HG03575 (cell line): ENCODE data around the gene BAIAP2.
"Not testable (repeated sequence)": the region's sequence is repeated elsewhere in the genome, so short reads cannot be mapped to it uniquely, and the experiment has no call there.

Experiments used
- ATAC-seq: cut with Tn5 transposase; IDR thresholded peaks from one replicate; pipeline ENCODE4 v1.9.1; 2021; ENCODE audit not compliant: unreplicated experiment, insufficient number of reproducible peaks, low FRiP score; ENCODE audit errors: extremely low read depth

Gene BAIAP2

DNA sequence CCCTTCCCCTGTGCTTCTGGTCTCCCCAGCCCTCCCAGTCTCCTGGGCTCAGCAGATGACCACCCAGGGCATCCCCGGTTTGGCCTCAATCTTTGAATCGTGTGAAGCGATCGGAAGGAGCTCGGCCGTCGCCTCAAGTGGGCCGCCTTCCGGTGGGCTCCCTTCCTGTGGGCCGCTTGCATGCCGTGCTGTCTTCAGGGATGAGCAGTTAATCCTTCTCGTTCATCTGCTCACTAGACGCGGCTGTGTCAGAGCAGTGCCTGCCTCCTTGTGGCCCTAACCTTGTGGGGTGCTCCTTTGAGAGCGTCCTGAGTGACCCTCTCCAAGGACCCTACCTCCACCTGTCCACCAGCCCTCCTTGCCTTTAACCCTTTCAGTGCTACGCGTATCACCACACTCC lies 40.4 kb downstream of the BAIAP2 start:
- ATAC-seq, result no peak

DNA sequence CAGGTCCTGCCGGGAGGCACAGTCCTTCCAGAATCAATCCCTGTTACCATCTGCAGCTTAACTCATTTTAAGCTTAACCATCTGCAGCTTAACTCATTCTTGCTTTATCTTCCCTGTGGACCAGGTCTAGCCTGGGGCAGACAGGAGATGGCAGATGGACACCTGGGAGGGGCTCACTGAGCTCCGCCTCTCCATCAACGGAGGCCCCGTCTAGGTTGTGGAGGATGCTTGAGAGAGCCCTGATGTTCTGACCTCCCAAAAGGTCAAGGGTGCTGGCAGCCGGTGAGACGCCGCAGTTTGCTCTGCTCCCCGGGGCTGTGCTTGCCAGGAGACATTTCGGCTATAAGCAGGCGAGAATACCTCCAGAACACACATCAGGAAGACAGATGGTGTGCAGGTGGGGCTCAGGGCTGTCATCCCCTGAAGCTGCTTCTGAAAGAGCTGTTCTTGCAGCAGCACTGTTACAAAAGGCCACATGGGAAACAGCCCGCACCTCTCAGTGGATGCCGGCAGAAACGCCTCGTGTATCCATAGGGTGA lies 41.3 kb downstream of the BAIAP2 start:
- no peak for ATAC-seq

DNA sequence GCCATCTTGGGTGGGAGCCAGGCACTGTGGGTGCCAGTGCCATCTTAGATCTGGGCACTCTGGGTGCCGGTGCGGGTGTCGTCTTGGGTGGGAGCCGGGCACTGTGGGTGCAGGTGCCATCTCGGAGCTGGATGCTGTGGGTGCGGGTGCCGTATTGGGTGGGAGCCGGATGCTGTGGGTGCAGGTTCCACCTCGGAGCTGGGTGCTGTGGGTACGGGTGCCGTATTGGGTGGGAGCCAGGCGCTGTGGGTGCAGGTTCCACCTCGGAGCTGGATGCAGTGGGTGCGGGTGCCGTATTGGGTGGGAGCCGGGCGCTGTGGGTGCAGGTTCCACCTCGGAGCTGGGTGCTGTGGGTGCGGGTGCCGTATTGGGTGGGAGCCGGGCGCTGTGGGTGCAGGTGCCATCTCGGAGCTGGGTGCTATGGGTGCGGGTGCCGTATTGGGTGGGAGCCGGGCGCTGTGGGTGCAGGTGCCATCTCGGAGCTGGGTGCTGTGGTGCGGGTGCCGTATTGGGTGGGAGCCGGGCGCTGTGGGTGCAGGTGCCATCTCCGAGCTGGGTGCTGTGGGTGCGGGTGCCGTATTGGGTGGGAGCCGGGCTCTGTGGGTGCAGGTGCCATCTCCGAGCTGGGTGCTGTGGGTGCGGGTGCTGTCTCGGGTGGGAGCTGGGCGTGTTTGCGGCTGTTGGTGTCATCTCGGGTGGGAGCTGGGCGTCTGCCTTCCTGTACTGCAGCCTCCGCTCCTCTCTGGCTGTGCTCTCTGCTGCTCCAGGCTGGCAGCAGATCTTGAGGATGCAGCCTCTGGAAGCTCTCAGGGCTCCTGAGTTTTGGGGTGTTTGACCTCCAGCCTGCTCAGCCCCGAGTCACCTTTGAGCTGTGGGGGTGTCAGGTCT lies 43.3 kb downstream of the BAIAP2 start:
- not testable (repeated sequence) for ATAC-seq

DNA sequence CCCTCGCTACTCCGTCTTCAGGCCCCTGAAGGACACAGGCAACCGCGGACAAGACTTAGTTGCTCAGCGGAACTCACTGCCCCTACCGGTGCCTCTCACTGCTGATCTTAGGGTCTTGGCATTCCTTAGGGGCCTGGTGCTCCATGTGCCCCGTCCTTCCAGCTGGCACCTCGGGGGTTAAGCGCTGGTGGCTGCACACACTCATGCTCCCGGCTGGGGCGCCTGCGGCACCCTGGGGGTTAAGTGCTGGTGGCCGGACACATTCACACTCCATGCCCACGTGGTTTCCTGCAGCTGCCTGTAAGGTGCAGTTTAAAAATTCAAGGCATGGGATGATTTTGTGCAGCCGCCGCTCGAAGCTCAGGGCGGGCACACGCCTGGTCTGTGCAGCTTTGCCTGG lies 45.1 kb downstream of the BAIAP2 start:
- ATAC-seq, result no peak

DNA sequence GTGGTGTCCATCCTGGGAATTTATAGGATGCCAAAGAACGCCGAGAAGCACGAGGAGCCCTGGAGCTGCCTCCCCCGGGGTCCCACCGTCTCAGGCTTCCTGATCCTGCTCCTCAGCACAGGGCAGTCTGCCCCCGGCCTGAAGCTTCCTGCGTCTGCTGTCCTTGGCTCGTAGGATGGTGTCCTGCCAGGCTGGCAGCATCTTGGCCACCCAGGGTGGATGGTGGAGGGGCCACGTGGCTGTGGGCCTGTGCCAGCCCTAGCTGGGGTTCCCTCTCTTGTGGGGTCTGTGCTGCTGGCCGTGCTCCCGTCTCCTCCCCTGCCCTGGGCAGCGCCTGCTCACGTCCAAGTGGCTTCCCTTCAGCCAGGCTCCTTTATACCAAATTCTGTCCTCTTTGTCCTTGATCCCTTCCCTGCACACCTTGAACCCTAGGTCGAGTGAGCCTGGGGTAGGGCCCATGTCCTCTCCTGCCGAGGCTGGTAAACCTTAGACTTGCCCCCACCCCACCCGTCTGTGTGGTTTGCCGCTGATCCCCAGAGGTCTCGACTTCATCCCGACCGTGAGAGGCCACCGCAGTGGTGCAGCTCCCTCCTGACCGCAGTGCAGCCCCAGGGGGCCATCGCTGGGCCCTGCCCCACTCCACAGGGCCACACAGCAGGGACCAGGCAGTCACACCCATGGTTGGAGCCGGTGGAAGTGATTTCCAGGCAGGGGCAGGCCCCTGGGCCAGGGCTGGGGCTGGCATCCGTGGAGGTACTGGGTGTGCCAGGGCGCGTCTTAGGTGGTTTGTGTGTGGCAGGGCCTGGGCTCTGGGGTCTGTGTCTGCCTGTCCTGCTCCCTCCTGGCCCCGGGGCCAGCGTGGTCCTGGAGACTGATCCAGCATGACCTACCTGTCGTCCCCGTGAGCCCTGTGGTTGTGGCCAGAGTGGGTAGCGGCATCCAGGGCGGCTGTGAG lies 46.5 kb downstream of the BAIAP2 start:
- no peak for ATAC-seq

DNA sequence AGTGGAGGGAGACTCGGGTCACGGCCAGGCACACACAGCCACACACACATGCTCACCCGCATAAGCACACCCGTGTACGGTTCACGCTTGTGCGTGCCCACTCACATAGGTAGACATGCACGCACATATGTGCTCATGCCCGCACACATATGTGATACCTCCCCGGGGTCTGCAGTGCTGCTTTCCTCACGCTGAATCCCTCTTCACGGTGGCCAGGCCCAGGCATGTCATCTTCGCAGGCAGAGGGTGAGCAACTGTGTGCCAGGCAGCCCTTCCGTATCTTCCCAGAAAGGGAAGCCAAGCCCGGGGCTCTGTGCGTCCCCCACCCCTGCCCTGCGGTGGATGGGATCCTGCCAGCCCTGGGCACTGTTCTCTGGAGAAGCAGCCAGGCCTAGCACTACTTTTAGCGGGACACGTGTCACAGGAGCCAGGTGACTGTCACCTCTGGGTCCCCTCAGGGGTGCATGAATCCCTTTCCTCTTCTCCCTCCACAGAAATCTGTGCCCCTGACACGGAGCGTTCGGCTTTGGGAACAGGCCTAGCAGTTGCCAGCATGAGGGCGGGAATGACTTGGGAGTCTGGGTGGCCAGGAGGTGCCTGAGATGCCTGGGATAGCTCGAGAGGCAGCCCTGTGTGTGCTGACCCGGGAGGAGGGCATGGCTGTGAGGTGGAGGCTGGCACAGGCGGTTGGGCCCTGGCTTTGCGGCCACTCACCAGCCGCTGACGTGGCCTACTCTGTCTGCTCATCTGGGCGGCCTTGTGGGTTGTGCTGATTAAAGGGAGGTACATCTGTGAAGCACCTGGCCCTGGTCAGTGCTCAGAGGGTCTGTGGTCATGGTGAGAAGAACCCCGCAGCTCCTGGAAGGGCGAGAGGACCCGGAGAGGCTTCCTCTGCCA lies 47.5 kb downstream of the BAIAP2 start:
- no peak for ATAC-seq

DNA sequence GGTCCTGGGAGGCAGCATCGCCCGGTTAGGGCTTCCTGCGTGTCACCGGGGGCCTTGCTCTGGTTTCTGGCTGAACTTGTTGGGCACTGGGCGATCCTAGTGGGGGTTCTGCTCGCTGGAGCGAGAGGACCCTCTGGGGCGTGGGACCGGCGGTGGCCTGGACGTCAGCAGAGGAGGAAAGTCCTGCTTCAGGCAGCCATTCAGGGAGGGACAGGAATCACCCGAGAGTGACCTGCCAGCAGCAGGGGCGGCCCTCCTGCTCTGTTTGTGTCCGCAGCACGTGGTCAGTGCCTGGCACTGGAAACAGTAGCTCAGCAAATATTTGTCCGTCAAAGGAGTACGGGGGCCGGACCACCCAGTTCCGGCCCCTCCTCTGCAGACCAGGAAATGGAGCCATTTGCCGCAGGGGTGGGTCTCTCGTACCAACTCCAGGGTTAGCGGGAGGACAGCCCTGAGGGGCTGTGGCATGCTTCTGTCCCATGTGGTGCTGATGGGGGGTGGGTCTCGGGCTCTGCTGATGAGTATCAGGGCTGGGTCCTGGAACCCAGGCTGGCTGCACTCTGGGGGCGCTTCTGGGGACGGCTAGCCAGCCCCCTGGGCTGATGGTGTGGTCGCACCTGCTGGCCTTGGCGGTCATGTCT lies 48.3 kb downstream of the BAIAP2 start:
- ATAC-seq, result no peak

DNA sequence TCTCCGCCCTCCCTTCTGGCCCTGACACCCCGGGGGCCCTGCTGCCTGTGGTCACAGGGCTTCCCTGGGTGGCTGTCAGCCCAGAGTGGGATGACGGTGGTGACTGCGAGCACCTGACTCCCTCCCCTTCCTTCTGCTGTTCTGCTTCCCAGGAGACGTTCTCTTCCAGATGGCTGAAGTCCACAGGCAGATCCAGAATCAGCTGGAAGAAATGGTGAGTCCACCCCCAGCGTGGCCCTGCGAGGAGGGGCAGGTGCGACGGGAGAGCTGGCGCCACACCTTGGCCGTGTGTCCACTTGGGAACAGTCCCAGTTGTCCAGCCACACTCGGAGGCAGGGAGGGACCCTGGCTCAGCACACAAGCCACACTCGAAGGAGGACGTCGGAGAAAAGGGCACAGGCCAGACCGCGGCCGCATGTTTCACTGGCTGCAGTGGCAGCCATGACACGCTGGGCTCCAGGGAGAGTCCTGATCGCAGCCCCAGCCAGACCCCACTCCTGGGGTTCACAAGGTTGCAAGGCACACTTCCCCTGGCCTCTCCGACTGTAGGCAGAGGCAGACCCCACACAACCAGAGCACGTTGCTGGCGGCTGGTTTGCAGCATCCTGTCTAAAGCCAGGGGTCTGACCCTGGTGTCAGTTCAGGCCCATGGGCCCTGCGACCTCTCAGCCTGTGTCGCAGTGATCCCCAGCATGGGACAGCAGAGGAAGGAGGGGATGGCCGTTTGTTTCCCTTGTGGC lies 49.9 kb downstream of the BAIAP2 start:
- no peak for ATAC-seq

DNA sequence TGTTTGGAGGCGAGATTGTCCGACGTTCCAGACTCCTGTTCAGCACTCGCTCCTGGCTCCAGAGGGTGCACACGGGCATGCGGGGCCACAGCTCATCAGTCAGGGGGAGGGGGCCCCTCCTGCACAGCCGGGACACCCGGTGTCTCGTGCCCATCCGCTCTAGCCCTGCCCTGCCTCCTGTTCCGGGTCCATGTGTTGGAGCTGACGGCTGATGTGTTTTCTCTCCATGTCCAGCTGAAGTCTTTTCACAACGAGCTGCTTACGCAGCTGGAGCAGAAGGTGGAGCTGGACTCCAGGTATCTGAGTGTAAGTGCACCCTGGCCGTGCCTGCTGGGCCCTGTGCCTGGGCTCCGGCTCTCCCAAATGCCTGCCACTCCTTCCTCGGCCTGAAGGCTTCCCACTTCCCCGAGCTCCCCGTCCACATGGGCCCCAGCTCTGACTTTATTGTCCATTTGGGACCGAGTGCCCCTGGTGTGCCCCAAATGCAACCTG lies 50.5 kb downstream of the BAIAP2 start:
- ATAC-seq, result no peak

DNA sequence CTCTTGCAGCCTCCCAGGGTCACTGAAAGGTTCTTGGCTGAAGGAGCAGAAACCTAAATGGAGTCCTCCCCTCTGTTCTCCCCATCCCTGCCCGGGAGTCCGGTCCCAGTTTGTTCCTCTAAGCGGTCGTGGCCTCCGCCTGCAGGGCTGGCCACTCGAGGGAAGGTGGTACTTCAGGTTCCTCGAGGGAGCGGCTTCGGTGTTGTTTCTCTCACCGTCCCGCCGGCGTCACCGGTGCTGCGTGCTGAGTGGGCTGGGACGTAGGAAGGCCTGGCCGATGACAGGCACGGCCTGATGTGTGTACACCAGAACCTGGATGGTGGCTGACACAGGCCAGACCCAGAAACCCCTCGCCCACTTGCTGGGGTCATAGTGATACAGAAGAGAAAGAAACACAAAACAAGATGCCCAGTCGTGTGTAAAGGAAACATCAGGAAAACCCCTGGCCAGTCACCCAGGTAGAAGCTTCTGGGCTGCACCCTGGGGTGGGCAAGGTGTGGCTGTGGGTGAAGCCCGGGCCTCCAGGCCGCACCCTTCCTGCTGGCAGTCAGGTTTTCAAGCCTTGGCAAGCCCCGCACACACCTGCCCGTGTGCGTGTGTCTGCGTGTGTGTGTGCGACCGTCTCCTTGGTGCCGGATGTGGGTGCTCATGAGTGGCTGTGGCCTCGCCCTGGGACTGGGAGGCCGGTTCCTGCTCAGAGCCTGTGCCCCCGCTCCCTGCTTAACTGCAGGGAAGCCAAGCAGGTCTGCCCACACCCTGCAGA lies 52.0 kb downstream of the BAIAP2 start:
- ATAC-seq, result no peak

DNA sequence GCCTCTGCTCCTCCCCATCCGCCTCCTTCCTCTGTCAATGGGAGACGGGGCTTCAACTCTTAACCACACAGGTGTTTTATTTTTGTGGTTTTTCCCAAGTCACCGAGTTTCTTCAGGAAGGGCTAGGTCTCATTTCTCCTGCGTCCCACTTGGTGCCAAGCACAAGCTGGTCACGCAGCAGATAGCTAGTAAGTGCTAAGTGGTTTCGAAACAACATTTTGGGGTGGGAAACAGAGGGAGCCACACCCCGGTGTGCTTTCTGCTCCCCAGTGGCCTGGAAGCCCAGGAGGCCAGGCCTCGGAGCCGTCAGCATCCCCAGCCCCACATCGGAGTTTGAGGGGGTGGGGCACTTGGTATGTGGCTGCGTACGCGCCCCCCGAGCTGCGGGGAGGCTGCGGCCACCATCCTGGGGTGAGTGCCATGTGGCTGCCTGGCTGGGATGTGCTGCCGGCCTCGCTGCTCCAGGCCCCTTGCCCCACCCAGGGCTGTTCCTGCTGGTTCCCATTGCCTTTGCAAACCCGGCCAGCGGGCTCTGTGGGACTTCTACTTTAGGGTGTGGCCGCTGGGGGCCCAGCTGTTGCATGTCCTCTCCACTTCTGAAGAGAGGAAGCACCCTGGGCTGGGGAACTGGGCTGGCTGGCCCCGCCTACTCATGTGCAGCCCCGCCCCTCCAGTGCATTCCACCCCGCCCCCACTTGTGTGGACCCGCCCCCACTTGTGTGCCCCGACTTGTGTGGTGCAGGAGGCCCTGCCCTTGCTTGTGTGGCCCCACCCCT lies 55.6 kb downstream of the BAIAP2 start:
- no peak for ATAC-seq

DNA sequence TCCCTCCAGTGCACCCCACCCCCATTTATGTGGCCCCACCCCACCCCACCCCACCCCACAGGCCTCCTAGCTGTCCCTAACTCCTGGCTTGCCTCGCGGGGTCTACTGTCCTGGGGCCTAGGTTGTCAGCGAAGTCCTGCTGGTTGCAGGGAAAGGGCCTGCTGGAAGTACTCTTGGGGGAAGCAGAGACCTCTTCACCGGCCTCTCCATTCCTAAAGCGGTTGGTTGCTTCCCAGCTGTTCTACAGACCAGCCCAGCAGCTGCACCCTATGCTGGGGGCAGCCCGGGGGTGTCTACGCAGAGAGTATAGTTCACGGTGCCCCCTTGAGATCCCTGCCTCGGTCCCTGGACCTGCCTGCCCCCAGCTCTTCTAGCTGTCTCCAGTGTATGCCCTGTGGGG lies 56.2 kb downstream of the BAIAP2 start:
- ATAC-seq, result no peak

DNA sequence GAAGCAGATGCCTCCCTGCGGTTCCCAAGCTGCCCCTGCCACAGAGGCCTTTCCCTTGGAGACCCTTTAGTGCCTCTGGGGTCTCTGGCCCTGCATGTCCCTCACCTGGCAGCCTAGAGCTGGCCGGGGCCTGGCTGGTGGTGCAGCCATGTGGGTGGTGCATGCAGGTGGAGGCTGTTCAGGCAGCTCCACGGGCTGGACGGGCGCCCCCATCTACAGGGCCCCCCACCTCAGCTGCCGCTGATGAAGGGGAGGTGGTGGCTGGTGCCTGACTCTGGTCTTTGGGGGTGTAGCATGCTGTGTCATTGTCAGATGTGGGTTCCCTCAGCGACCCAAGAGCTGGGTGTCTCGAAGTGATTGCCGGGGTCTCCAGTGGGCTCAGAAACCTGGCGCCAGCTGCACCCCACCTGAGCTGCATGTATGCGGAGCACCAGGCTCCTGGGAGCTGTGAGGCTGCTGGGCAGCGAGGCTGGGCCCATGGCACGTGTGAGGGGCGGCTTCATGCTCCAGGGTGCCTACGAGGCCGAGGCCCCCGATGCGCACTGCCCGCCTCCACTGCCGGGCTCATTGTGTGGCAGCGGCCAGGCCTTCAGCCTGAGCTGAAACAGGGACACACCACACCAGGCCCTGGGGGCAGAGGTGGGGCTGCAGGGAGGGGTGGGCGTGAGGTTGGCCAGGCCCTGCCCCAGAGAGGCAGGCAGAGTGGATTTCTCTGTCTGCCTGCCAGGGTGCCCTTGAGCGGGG lies 57.0 kb downstream of the BAIAP2 start:
- no peak for ATAC-seq

DNA sequence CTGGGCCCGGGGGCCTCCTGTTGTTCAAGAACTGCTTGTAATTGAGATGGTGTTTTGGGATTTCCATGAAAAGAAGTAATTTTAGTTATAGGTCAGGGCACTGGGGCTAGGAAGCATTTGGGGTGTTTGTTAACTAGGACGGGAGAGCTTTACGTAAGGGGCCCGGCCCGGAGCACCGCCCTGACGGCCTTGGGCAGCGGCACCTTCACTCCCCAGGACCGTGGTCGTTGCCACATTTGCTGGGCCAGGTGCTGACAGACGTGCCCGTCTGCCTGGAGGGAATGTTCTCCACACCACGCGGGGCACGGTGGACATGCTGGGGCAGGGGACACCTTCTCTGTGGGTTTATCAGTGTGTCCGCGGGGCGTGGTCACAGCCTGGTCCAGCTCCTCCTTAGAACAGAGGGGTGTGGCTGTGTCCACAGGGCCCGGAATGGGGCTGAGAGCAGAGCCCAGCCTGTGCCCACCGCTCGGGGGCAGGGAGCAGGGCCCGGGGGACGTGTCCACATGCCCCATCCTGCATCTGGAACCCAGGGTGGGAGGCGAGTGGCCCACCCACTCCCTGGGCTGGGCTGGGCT lies 57.7 kb downstream of the BAIAP2 start:
- ATAC-seq, result no peak
